GM12878 (cell line): ENCODE measurements around the gene GIT1. TPM values are rescaled to one million over a fixed set of nuclear protein-coding genes. Genes with fewer than 3 reads are reported as not detected.

ENCODE experiments used
- ATAC-seq: fragments of 200-7000 bp; cut with Tn5 transposase; 3 replicates; pipeline ENCODE4 v1.9.1; 2020; ENCODE audit warnings: mild to moderate bottlenecking, moderate library complexity
- BruUV-seq: library from RNA; stranded (reverse); fragments of 400-500 nt; replicated peaks from 2 replicates; lab custom pipeline; 2021; lab: Mats Ljungman, UMichigan
- CTCF ChIA-PET: fragments of 300-600 bp; sonication (Branson Sonifier 250); formaldehyde crosslinking; extraction: SDS; loops from one replicate; lab custom pipeline; 2021; ENCODE audit warnings: inconsistent platforms; lab: Yijun Ruan, JAX
- POLR2A ChIA-PET: fragments of 350-600 bp; formaldehyde crosslinking; extraction: SDS; loops from one replicate; lab custom pipeline; 2021; ENCODE audit warnings: inconsistent platforms; lab: Charles Lee
- RAD21 ChIA-PET: fragments of 300-600 bp; sonication (Branson Sonifier 250); formaldehyde crosslinking; loops from one replicate; lab custom pipeline; 2023; ENCODE audit warnings: antibody characterized with exemption; ENCODE audit not compliant: unreplicated experiment; lab: Charles Lee
- SMC1A ChIA-PET: fragments of 300-600 bp; sonication (Branson Sonifier 250); formaldehyde crosslinking; loops from one replicate; lab custom pipeline; 2023; ENCODE audit not compliant: unreplicated experiment, uncharacterized antibody; lab: Charles Lee
- DNase-seq: peaks from one replicate; pipeline ENCODE4 v3.0.0-alpha.2; 2011; ENCODE audit warnings: low read depth, low spot score
- FAIRE-seq: peaks from 3 replicates; lab custom pipeline; 2011; peaks lifted over from hg19 to GRCh38; lab: Jason Lieb, UNC
- H2AFZ ChIP-seq: 2 replicates; pipeline ENCODE4 v1.6.0; 2011; ENCODE audit warnings: low read depth, low read length, control low read depth; ENCODE audit not compliant: control insufficient read depth
- H3K27ac ChIP-seq: 2 replicates; pipeline ENCODE4 v1.5.1; 2011; ENCODE audit warnings: control low read depth; ENCODE audit not compliant: control insufficient read depth, insufficient read depth
- H3K27me3 ChIP-seq, 2 experiments: replicated peaks in 1 of 2; 2 replicates each; pipeline versions ENCODE4 v1.6.0 to v1.6.1; 2011; ENCODE audit warnings: low read length in 1 of 2; ENCODE audit not compliant: control insufficient read depth in 2 of 2, insufficient read depth in 2 of 2
- H3K36me3 ChIP-seq, 2 experiments: 2 replicates each; pipeline ENCODE4 v1.5.1; 2011; ENCODE audit warnings: low read length in 1 of 2; ENCODE audit not compliant: control insufficient read depth in 2 of 2, insufficient read depth in 2 of 2
- H3K4me1 ChIP-seq: 2 replicates; pipeline ENCODE4 v1.6.1; 2011; ENCODE audit warnings: mild to moderate bottlenecking, low read length, moderate library complexity, mixed read lengths; ENCODE audit not compliant: control insufficient read depth, insufficient read depth
- H3K4me2 ChIP-seq: 2 replicates; pipeline ENCODE4 v1.6.0; 2011; ENCODE audit warnings: control low read depth; ENCODE audit not compliant: control insufficient read depth, insufficient read depth
- H3K4me3 ChIP-seq: fragments of 200-600 bp; sonication (generic); 2 replicates; pipeline ENCODE4 v1.5.1; 2016
- H3K79me2 ChIP-seq: 2 replicates; pipeline ENCODE4 v1.6.0; 2011; ENCODE audit warnings: low read length; ENCODE audit not compliant: control insufficient read depth, insufficient read depth
- H3K9ac ChIP-seq: 2 replicates; pipeline ENCODE4 v1.8.0; 2011; ENCODE audit warnings: low read length, control low read depth, mixed read lengths; ENCODE audit not compliant: control insufficient read depth, insufficient read depth
- H3K9me3 ChIP-seq: replicated peaks from 3 replicates; pipeline ENCODE4 v1.5.1; 2011; ENCODE audit warnings: mild to moderate bottlenecking, low read length; ENCODE audit not compliant: control insufficient read depth, insufficient read depth
- H4K20me1 ChIP-seq: 2 replicates; pipeline ENCODE4 v1.6.0; 2011; ENCODE audit not compliant: control insufficient read depth, insufficient read depth
- ASH2L ChIP-seq: fragments of 300-600, 200-600 bp; sonication (generic); IDR thresholded peaks from 2 replicates; pipeline ENCODE4 v1.6.1; 2017; ENCODE audit warnings: low read depth, mild to moderate bottlenecking, borderline replicate concordance
- BMI1 ChIP-seq: fragments of 450-650 bp; IDR thresholded peaks from 2 replicates; pipeline ENCODE4 v1.6.1; 2016; ENCODE audit warnings: mild to moderate bottlenecking, moderate library complexity, borderline replicate concordance
- CBFB ChIP-seq: IDR thresholded peaks from 2 replicates; pipeline ENCODE4 v1.6.1; 2016; ENCODE audit warnings: antibody characterized with exemption, low read depth
- CEBPB ChIP-seq, 2 experiments: fragments of 150-350 bp in 1 of 2; IDR thresholded peaks; 2 replicates each; pipeline ENCODE4 v1.6.1; 2012 to 2014; ENCODE audit warnings: low read depth in 2 of 2, low read length in 2 of 2, borderline replicate concordance in 1 of 2, inconsistent platforms in 1 of 2
- CHD2 ChIP-seq: IDR thresholded peaks from 2 replicates; pipeline ENCODE4 v1.6.1; 2011; ENCODE audit warnings: low read depth, low read length, improper control_type of control experiment, borderline replicate concordance
- ETV6 ChIP-seq, 2 experiments: fragments of 450-650 bp in 1 of 2; IDR thresholded peaks in 1 of 2; conservative IDR thresholded peaks in 1 of 2; 2 replicates each; pipeline ENCODE4 v1.6.1; 2014; ENCODE audit warnings: antibody characterized with exemption in 1 of 2, borderline replicate concordance in 1 of 2, low read depth in 1 of 2, mild to moderate bottlenecking in 1 of 2, moderate library complexity in 1 of 2
- MYC ChIP-seq: IDR thresholded peaks from 2 replicates; pipeline ENCODE4 v1.6.1; 2011; ENCODE audit warnings: mild to moderate bottlenecking, low read length, moderate library complexity, inconsistent platforms; ENCODE audit not compliant: insufficient read depth, insufficient replicate concordance, insufficient read length, severe bottlenecking
- SKIL ChIP-seq: fragments of 450-650 bp; IDR thresholded peaks from 2 replicates; pipeline ENCODE4 v1.6.1; 2017; ENCODE audit warnings: mild to moderate bottlenecking, low read depth, inconsistent platforms; ENCODE audit not compliant: poor library complexity, severe bottlenecking
- SMC3 ChIP-seq: IDR thresholded peaks from 2 replicates; pipeline ENCODE4 v1.6.1; 2011; ENCODE audit warnings: low read length, improper control_type of control experiment, borderline replicate concordance
- SUZ12 ChIP-seq: fragments of 200-600 bp; sonication (generic); IDR thresholded peaks from one replicate; pipeline ENCODE4 v1.6.1; 2018; ENCODE audit warnings: antibody characterized with exemption, mild to moderate bottlenecking; ENCODE audit not compliant: unreplicated experiment
- TBL1XR1 ChIP-seq: IDR thresholded peaks from 2 replicates; pipeline ENCODE4 v1.6.1; 2012; ENCODE audit warnings: low read depth, low read length, improper control_type of control experiment
- ZNF592 ChIP-seq: fragments of 450-650 bp; IDR thresholded peaks from 2 replicates; pipeline ENCODE4 v1.6.1; 2017; ENCODE audit warnings: mild to moderate bottlenecking, moderate library complexity
- WGBS: methylation state at CpG from one replicate; pipeline ENCODE4 v1.1.6; 2016; ENCODE audit warnings: low lambda C conversion rate; ENCODE audit not compliant: insufficient replicate concordance, insufficient coverage; ENCODE audit errors: missing lambda C conversion rate; 5-methylcytosine and 5-hydroxymethylcytosine counted together
- in situ Hi-C: fragments of 300-500 bp; cut with MboI; formaldehyde crosslinking; loops from 9 replicates; pipeline ENCODE4 v1.14.3; 2018; ENCODE audit warnings: mixed read lengths
- intact Hi-C: fragments of 100-400 bp; cut with micrococcal nuclease; formaldehyde crosslinking; loops from one replicate; pipeline ENCODE4 v1.14.2; 2022; ENCODE audit not compliant: unreplicated experiment
- polyA plus RNA-seq, 11 experiments: library from polyadenylated mRNA; depleted of rRNA in 4 of 11; unstranded in 6 of 11; stranded (reverse) in 5 of 11; fragments of >200 nt; fragmentation: Nextera tagmentation in 4 of 11; fragmentation: Illumina TruSeq in 1 of 11; extraction: Ambion mirVana in 4 of 11; extraction: Trizol in 1 of 11; gene quantifications; 1 replicate in 1 of 11; 2 replicates in 10 of 11; pipeline versions ENCODE4 v1.2.1 to v1.2.3, GENCODE V29; 2011 to 2016; ENCODE audit warnings: inconsistent platforms in 2 of 11, missing spikeins in 2 of 11, low read depth in 1 of 11
- total RNA-seq, 4 experiments: library from RNA; depleted of rRNA in 3 of 4; stranded (reverse); fragments of >200 nt in 3 of 4; fragmentation: Illumina TruSeq in 1 of 4; extraction: Trizol in 1 of 4; gene quantifications; 2 replicates each; pipeline versions ENCODE4 v1.2.1 to v1.2.3, GENCODE V29; 2013 to 2021
- TF ChIP-seq, protein P1 (sequence below): fragments of 450-650 bp; IDR thresholded peaks from 2 replicates; pipeline ENCODE4 v1.6.1; 2017; ENCODE audit warnings: borderline replicate concordance

Gene GIT1
- total and polyA plus RNA-seq, 10 of the 15 experiments (the other 5 are each of a cell fraction or from before 2014, with no cell fraction given): 0.24 to 45.3 (median 20.9) TPM

- WGBS: 71% methylated on average over 11 of the region's 11 CpGs
- ATAC-seq (no peak), DNase-seq (no peak), FAIRE-seq (no peak)
- Histone ChIP-seq H3K27ac (no peak overlapping the region), H4K20me1 (no peaks in the 10 kb centered on the region), H3K27me3 (peaks cover 3% of the 10 kb centered on the region in 2 experiments; a peak in 3 of 4 replicates), H3K9me3 (no peaks in the 10 kb centered on the region; the same call in 2 of the 3 replicates), H3K4me3 (no peak overlapping the region), H2AFZ (no peak overlapping the region), H3K4me2 (no peak overlapping the region), H3K4me1 (peaks cover 22% of the 10 kb centered on the region), H3K9ac (no peak overlapping the region), H3K79me2 (no peaks in the 10 kb centered on the region), H3K36me3 (no peaks in the 10 kb centered on the region)
- in situ Hi-C loops (no loop called here), intact Hi-C loops (loop anchor here (10.0 kb wide), 2 partner anchors 77 to 323 kb away; partner anchors contain the start of gene SSH2)
- ChIA-PET RAD21 (interaction anchor here (0.7 to 0.8 kb wide), 2 partner anchors 20 to 34 kb away, joined by 3 read pairs; no protein-coding TSS in a partner anchor), SMC1A (interaction anchor here (0.9 kb wide), 1 partner anchor 30 kb away, joined by 5 read pairs; no protein-coding TSS in a partner anchor), POLR2A (no interaction called here), CTCF (interaction anchor here (1.0 kb wide), 1 partner anchor 15 kb away, joined by 3 read pairs; no protein-coding TSS in a partner anchor)
- no TSS peak for BruUV-seq
- TF ChIP-seq TBL1XR1 (no peak), BMI1 (no peak), ASH2L (no peak), CHD2 (no peak), SMC3 (no peak), ZNF592 (no peak), ETV6 (conservative IDR thresholded peaks at IDR 0.05 in 1 of 2, IDR thresholded peaks at IDR 0.05 in 1 of 2; ENCODE audit: borderline replicate concordance in 1 of 2, low read depth in 1 of 2) (no peak), SKIL (no peak), CEBPB (IDR thresholded peaks at IDR 0.05; ENCODE audit: borderline replicate concordance in 1 of 2, low read depth in 2 of 2, low read length in 2 of 2) (no peak), CBFB (no peak), MYC (no peak), SUZ12 (no peak)
- TF ChIP-seq, protein P1, sequence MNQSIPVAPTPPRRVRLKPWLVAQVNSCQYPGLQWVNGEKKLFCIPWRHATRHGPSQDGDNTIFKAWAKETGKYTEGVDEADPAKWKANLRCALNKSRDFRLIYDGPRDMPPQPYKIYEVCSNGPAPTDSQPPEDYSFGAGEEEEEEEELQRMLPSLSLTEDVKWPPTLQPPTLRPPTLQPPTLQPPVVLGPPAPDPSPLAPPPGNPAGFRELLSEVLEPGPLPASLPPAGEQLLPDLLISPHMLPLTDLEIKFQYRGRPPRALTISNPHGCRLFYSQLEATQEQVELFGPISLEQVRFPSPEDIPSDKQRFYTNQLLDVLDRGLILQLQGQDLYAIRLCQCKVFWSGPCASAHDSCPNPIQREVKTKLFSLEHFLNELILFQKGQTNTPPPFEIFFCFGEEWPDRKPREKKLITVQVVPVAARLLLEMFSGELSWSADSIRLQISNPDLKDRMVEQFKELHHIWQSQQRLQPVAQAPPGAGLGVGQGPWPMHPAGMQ: no peak
These were observed 22.1 kb upstream of the GIT1 start for GRCh38 chr17:29611351-29612093.
